ENCODE data around the gene KRT35.

KRT35 gene

DNA sequence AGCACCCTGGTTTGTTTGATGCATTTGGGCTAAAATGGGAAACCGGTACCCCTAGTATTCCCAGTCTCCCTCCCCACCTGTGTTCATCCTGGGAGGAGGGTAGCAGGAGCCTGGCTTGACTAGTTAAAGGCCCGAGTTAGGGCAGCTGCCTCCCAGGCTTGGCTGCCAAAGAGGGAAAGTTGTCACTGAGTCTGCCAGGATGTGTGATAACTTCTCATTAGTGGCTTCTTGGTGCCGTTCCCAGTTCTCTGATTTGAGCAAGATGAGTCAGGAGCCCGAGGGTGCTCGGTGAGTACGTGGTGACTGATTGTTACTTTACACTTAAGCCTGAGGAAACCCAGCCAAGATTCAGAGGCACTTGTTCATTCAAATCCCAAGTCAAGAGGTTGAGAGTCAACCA, 16.3 kb downstream of the KRT35 start:
- Histone ChIP-seq H3K27ac (ENCODE audit: low read length) (no peak overlapping the region), H3K4me3 (ENCODE audit: low read depth in 1 of 2, low read length in 2 of 2) (no peak overlapping the region), H3K9me3 (ENCODE audit: control insufficient read depth in 1 of 2, low read length in 2 of 2) (no peaks in the 10 kb centered on the region), H3K4me1 (ENCODE audit: control insufficient read depth in 1 of 2, insufficient read depth in 2 of 2, low read length in 2 of 2) (peaks cover 7 to 8% of the 10 kb centered on the region in 2 donors), H3K36me3 (ENCODE audit: control insufficient read depth in 1 of 2, insufficient read depth in 2 of 2, low read length in 2 of 2) (no peaks in the 10 kb centered on the region), H3K27me3 (ENCODE audit: low read depth, low read length) (no peaks in the 10 kb centered on the region)

DNA sequence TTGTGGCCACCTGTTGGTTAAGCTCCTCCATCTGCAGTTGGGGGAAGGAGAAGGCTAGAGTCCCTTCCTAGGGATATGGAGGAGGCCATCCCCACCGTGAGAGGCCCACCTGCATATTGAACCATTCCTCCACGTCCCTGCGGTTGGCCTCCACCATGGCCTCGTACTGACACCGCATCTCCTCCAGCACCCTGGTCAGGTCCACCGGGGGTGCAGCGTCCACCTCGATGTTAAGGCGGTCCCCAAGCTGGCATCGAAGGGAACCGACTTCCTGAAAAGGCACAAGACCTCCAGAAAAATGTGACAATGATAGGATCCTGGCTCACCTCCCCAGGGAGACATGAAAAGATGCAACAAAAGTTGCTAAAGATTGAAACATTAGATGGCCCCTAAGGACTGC, 16.8 kb downstream of the KRT35 start:
- H3K4me3 ChIP-seq (ENCODE audit: low read depth in 1 of 2, low read length in 2 of 2), result no peak overlapping the region
- H3K36me3 ChIP-seq (ENCODE audit: control insufficient read depth in 1 of 2, insufficient read depth in 2 of 2, low read length in 2 of 2), result no peaks in the 10 kb centered on the region
- no peaks in the 10 kb centered on the region for H3K9me3 ChIP-seq (ENCODE audit: control insufficient read depth in 1 of 2, low read length in 2 of 2)
- no peak overlapping the region for H3K27ac ChIP-seq (ENCODE audit: low read length)
- H3K27me3 ChIP-seq (ENCODE audit: low read depth, low read length), result no peaks in the 10 kb centered on the region
- H3K4me1 ChIP-seq (ENCODE audit: control insufficient read depth in 1 of 2, insufficient read depth in 2 of 2, low read length in 2 of 2), result peaks cover 7 to 8% of the 10 kb centered on the region in 2 donors

DNA sequence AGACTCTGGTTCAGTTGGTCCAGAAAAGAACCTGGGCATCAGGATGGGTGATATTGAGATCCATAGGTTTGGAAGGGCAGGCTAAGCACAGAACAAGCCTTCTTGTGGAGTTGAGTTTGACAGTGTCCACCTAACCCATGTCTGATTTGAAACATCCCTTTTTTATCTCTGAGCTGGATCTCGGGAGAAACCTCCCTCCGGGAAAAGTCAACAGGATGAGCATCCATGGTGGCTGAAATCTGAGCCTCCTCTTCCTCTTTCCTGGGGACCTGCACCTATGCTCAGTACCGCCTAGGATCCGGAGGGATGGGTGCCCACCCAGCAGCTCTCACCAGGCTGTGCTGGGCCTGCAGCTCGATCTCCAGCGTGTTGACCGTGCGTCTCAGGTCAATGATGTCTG, 17.2 kb downstream of the KRT35 start:
- no peaks in the 10 kb centered on the region for H3K9me3 ChIP-seq (ENCODE audit: control insufficient read depth in 1 of 2, low read length in 2 of 2)
- no peaks in the 10 kb centered on the region for H3K36me3 ChIP-seq (ENCODE audit: control insufficient read depth in 1 of 2, insufficient read depth in 2 of 2, low read length in 2 of 2)
- H3K4me3 ChIP-seq (ENCODE audit: low read depth in 1 of 2, low read length in 2 of 2), result no peak overlapping the region
- no peaks in the 10 kb centered on the region for H3K27me3 ChIP-seq (ENCODE audit: low read depth, low read length)
- H3K4me1 ChIP-seq (ENCODE audit: control insufficient read depth in 1 of 2, insufficient read depth in 2 of 2, low read length in 2 of 2), result peaks cover 7 to 8% of the 10 kb centered on the region in 2 donors
- no peak overlapping the region for H3K27ac ChIP-seq (ENCODE audit: low read length)

DNA sequence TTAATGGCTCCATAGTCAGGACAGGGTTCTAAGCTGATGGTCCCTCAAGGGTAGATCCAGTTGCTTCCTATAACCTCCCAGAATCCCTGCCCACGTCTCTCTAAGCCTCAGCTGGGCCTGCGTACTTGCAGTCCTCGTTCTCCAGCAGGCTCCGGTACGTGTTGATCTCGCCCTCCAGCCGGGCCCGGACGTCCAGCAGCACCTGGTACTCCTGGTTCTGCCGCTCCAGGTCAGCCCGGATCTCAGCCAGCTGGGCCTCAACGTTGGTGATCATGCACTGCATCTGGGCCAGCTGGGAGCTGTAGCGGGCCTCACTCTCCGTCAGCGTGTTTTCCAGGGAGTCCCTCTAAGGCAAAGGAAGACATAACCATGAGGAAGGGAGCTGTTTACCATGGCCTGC, 18.2 kb downstream of the KRT35 start:
- H3K9me3 ChIP-seq (ENCODE audit: control insufficient read depth in 1 of 2, low read length in 2 of 2), result no peaks in the 10 kb centered on the region
- no peaks in the 10 kb centered on the region for H3K36me3 ChIP-seq (ENCODE audit: control insufficient read depth in 1 of 2, insufficient read depth in 2 of 2, low read length in 2 of 2)
- H3K27ac ChIP-seq (ENCODE audit: low read length), result no peak overlapping the region
- H3K27me3 ChIP-seq (ENCODE audit: low read depth, low read length), result no peaks in the 10 kb centered on the region
- H3K4me3 ChIP-seq (ENCODE audit: low read depth in 1 of 2, low read length in 2 of 2), result no peak overlapping the region
- peaks cover 7 to 8% of the 10 kb centered on the region in 2 donors for H3K4me1 ChIP-seq (ENCODE audit: control insufficient read depth in 1 of 2, insufficient read depth in 2 of 2, low read length in 2 of 2)

DNA sequence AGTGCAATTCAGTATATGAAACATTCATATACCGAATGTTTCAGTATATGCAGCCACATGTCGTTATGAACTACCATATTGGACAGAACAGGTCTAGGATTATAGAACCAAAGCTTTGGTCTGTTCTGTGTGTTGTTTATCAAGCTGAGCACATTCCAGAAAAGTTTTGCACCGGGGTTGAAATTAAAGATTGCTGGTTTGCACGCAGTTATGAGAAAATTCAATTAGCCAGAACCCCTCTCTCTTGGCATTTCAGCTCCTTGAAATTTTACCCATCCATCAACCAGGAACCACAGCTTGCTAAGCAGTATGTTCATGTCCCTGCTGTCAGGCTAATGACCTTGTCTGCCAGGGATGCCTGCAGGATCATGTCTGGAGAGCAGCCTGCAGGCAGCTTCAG, 23.3 kb downstream of the KRT35 start:
- Histone ChIP-seq H3K4me1 (ENCODE audit: control insufficient read depth in 1 of 2, insufficient read depth in 2 of 2, low read length in 2 of 2) (peaks cover 0 to 5% of the 10 kb centered on the region in 2 donors), H3K36me3 (ENCODE audit: control insufficient read depth in 1 of 2, insufficient read depth in 2 of 2, low read length in 2 of 2) (no peaks in the 10 kb centered on the region), H3K4me3 (ENCODE audit: low read depth in 1 of 2, low read length in 2 of 2) (no peak overlapping the region), H3K27me3 (ENCODE audit: low read depth, low read length) (no peaks in the 10 kb centered on the region), H3K9me3 (ENCODE audit: control insufficient read depth in 1 of 2, low read length in 2 of 2) (no peaks in the 10 kb centered on the region), H3K27ac (ENCODE audit: low read length) (no peak overlapping the region)

DNA sequence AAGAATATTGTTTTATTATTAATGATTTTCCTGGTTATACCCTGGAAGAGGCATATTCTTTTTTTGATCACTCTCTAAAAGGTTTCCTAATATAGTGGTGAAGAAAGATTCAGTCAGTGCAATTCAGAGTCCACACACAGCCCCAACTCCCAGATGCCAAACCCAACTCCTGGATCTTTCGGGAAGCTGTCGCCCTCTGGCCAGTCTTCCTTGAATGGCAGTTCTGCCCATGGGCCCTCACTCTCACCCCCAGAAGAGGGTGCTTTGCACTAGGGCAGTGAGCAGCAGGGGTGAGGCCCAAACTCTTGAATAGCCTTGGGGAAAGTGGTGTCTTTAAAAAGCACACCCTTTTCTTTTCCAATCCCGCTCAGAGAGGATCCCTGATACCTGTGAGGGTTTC, 24.7 kb downstream of the KRT35 start:
- Histone ChIP-seq H3K36me3 (ENCODE audit: control insufficient read depth in 1 of 2, insufficient read depth in 2 of 2, low read length in 2 of 2) (no peaks in the 10 kb centered on the region), H3K4me1 (ENCODE audit: control insufficient read depth in 1 of 2, insufficient read depth in 2 of 2, low read length in 2 of 2) (peaks cover 0 to 5% of the 10 kb centered on the region in 2 donors), H3K4me3 (ENCODE audit: low read depth in 1 of 2, low read length in 2 of 2) (no peak overlapping the region), H3K9me3 (ENCODE audit: control insufficient read depth in 1 of 2, low read length in 2 of 2) (peaks cover 0 to 5% of the 10 kb centered on the region in 2 donors), H3K27ac (ENCODE audit: low read length) (no peak overlapping the region), H3K27me3 (ENCODE audit: low read depth, low read length) (no peaks in the 10 kb centered on the region)

DNA sequence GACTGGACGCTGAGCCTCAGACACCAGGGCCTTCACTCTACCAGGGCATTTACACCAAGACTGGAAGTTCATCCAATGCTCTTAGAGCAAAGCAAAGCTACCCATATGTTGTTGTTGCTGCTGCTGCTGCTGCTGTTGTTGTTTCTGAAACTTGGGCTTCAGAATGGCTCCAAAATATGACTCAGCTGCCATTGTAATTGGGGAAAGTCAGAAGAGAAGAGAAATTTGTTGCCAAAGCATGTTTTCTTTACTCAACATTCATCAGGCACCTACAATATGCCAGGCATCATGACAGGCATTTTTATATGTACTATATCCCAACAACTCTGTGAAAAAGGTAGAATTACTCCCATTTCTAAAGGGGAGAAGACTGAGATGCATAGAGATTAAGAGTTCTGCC, 25.7 kb downstream of the KRT35 start:
- Histone ChIP-seq H3K9me3 (ENCODE audit: control insufficient read depth in 1 of 2, low read length in 2 of 2) (peaks cover 0 to 5% of the 10 kb centered on the region in 2 donors), H3K4me3 (ENCODE audit: low read depth in 1 of 2, low read length in 2 of 2) (no peak overlapping the region), H3K36me3 (ENCODE audit: control insufficient read depth in 1 of 2, insufficient read depth in 2 of 2, low read length in 2 of 2) (no peaks in the 10 kb centered on the region), H3K27ac (ENCODE audit: low read length) (no peak overlapping the region), H3K4me1 (ENCODE audit: control insufficient read depth in 1 of 2, insufficient read depth in 2 of 2, low read length in 2 of 2) (peaks cover 0 to 5% of the 10 kb centered on the region in 2 donors), H3K27me3 (ENCODE audit: low read depth, low read length) (no peaks in the 10 kb centered on the region)

DNA sequence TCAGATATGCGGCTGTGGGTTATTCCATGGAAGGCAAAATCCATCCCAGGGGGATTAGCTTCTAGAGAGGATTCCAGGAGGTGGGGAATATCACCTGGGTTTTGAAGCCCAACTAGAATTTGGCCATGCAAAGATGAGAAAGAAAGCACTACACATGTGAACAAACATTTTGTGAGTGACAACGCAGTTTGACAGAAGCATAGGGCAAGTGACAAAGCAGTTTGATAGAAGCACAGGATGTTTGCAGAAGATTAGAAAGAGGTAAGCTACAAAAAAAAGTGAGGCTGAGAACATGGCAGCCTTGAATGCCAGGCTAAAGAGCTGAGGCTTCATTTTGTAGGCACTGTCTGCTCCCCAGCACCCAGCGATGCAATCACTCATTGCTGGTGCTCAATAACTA, 27.9 kb downstream of the KRT35 start:
- H3K4me3 ChIP-seq (ENCODE audit: low read depth in 1 of 2, low read length in 2 of 2), result no peak overlapping the region
- no peaks in the 10 kb centered on the region for H3K27me3 ChIP-seq (ENCODE audit: low read depth, low read length)
- H3K4me1 ChIP-seq (ENCODE audit: control insufficient read depth in 1 of 2, insufficient read depth in 2 of 2, low read length in 2 of 2), result peaks cover 0 to 5% of the 10 kb centered on the region in 2 donors
- H3K36me3 ChIP-seq (ENCODE audit: control insufficient read depth in 1 of 2, insufficient read depth in 2 of 2, low read length in 2 of 2), result no peaks in the 10 kb centered on the region
- peaks cover 0 to 5% of the 10 kb centered on the region in 2 donors for H3K9me3 ChIP-seq (ENCODE audit: control insufficient read depth in 1 of 2, low read length in 2 of 2)
- no peak overlapping the region for H3K27ac ChIP-seq (ENCODE audit: low read length)

DNA sequence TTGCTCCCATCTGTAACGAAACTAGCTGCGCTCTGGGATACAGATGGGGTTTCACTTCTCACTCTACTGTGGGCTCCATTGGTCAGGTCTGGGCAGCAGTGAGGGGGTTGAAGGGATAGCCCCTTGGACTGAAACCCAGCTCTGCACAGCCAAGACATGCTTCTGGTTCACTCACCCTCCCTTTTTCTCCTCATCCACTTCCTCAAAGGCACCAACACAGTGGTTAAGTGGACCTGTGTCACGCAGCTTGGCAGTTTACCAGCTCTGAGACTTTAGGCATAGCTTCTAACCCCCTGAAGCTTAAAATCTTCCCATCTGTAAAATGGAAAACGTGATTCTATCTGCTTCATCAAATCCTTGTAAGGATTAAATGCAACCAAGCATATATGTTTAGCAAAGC, 28.7 kb downstream of the KRT35 start:
- peaks cover 0 to 5% of the 10 kb centered on the region in 2 donors for H3K9me3 ChIP-seq (ENCODE audit: control insufficient read depth in 1 of 2, low read length in 2 of 2)
- no peaks in the 10 kb centered on the region for H3K36me3 ChIP-seq (ENCODE audit: control insufficient read depth in 1 of 2, insufficient read depth in 2 of 2, low read length in 2 of 2)
- no peaks in the 10 kb centered on the region for H3K27me3 ChIP-seq (ENCODE audit: low read depth, low read length)
- H3K27ac ChIP-seq (ENCODE audit: low read length), result no peak overlapping the region
- peaks cover 0 to 5% of the 10 kb centered on the region in 2 donors for H3K4me1 ChIP-seq (ENCODE audit: control insufficient read depth in 1 of 2, insufficient read depth in 2 of 2, low read length in 2 of 2)
- no peak overlapping the region for H3K4me3 ChIP-seq (ENCODE audit: low read depth in 1 of 2, low read length in 2 of 2)

DNA sequence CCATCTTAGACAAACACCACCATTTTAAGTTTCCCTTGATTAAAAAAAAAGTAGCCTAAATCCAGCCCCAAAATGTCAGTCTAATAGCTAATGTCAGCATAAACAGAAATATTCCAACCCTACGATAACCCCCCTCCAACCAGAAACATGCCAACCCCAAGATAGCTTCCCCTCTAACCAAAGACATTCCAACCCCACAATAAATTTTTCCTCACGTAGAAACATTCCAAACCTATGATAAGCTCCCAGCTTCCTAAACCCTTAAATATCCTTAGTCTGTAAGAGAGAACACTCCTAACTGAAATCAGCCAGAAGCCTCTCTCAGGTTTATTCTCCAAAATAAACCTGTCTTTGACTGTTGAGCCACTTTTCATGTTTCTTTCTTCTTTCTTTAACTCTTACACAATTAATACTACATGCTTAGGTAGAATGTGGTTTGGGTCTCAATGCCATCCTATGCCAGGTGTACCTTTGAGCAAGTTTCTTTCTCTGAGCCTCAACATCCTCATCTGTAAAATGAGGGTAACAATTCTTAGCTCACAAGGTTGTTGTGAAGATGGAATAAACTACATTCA, 29.7 kb downstream of the KRT35 start:
- Histone ChIP-seq H3K27me3 (ENCODE audit: low read depth, low read length) (no peaks in the 10 kb centered on the region), H3K27ac (ENCODE audit: low read length) (no peak overlapping the region), H3K9me3 (ENCODE audit: control insufficient read depth in 1 of 2, low read length in 2 of 2) (peaks cover 0 to 5% of the 10 kb centered on the region in 2 donors), H3K4me1 (ENCODE audit: control insufficient read depth in 1 of 2, insufficient read depth in 2 of 2, low read length in 2 of 2) (no peaks in the 10 kb centered on the region), H3K36me3 (ENCODE audit: control insufficient read depth in 1 of 2, insufficient read depth in 2 of 2, low read length in 2 of 2) (no peaks in the 10 kb centered on the region), H3K4me3 (ENCODE audit: low read depth in 1 of 2, low read length in 2 of 2) (no peak overlapping the region)

DNA sequence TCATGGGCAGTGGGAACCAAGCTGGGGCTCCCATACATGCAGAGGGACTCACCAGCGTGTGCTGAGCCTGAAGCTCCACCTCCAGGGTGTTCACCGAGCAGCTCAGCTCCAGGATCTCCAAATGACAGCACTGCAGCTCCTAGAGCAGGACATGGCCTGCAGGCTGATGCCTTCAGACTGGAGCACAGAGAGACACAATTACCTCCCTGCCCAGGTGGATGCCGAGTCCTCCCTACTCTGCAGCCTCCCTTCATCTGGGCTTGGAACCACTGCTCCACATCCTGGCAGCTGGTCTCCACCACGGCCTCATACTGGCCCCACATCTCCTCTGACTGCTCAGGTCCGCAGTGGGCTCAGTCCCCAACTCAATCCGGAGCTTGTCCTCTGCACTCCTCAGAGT, 31.9 kb downstream of the KRT35 start:
- Histone ChIP-seq H3K36me3 (ENCODE audit: control insufficient read depth in 1 of 2, insufficient read depth in 2 of 2, low read length in 2 of 2) (no peaks in the 10 kb centered on the region), H3K9me3 (ENCODE audit: control insufficient read depth in 1 of 2, low read length in 2 of 2) (peaks cover 0 to 5% of the 10 kb centered on the region in 2 donors), H3K27me3 (ENCODE audit: low read depth, low read length) (no peaks in the 10 kb centered on the region), H3K27ac (ENCODE audit: low read length) (no peak overlapping the region), H3K4me3 (ENCODE audit: low read depth in 1 of 2, low read length in 2 of 2) (no peak overlapping the region), H3K4me1 (ENCODE audit: control insufficient read depth in 1 of 2, insufficient read depth in 2 of 2, low read length in 2 of 2) (no peaks in the 10 kb centered on the region)

DNA sequence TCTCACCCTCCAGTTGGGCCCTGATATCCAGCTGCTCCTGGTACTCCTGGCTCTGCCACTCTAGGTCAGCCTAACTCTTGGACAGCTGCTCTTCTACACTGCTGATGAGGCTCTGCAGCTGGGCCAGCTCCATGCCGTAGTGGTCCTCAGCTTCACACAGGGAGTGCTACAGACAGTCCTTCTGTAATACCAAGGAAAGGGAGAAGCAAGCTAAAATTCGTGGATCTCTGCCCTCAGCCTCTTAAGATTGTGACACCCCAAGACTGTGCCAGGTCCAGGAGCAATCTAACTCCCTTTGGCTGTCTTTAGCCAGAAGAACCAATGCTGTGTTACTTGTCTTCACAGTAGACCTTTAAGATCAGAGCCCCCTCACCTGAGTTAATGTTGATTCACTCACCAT, 32.4 kb downstream of the KRT35 start:
- Histone ChIP-seq H3K36me3 (ENCODE audit: control insufficient read depth in 1 of 2, insufficient read depth in 2 of 2, low read length in 2 of 2) (no peaks in the 10 kb centered on the region), H3K4me3 (ENCODE audit: low read depth in 1 of 2, low read length in 2 of 2) (no peak overlapping the region), H3K27ac (ENCODE audit: low read length) (no peak overlapping the region), H3K9me3 (ENCODE audit: control insufficient read depth in 1 of 2, low read length in 2 of 2) (peaks cover 0 to 5% of the 10 kb centered on the region in 2 donors), H3K27me3 (ENCODE audit: low read depth, low read length) (peaks cover under 1% of the 10 kb centered on the region), H3K4me1 (ENCODE audit: control insufficient read depth in 1 of 2, insufficient read depth in 2 of 2, low read length in 2 of 2) (no peaks in the 10 kb centered on the region)
